ENCODE data around the gene IFNG-AS1.

DNA sequence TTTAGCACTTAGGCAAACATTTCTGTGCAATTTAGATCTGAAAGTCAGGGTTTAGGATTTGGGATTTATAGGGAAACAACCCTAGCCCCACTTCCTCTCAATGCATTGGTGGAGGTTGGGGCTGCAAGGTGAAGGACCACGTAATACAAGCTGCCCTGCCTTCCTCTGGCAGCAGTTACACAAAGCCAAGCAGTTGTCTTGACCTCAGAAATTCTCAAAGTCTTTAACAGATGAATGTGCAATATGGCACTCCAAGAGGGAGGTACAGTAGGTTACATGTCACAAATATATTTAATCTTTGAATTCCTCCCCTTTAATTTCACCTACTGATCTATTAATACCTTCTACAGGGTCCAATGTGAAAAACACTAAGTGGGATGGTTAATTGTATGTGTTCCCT, 23.9 kb downstream of the IFNG-AS1 start:
- TF ChIP-seq, protein P1, sequence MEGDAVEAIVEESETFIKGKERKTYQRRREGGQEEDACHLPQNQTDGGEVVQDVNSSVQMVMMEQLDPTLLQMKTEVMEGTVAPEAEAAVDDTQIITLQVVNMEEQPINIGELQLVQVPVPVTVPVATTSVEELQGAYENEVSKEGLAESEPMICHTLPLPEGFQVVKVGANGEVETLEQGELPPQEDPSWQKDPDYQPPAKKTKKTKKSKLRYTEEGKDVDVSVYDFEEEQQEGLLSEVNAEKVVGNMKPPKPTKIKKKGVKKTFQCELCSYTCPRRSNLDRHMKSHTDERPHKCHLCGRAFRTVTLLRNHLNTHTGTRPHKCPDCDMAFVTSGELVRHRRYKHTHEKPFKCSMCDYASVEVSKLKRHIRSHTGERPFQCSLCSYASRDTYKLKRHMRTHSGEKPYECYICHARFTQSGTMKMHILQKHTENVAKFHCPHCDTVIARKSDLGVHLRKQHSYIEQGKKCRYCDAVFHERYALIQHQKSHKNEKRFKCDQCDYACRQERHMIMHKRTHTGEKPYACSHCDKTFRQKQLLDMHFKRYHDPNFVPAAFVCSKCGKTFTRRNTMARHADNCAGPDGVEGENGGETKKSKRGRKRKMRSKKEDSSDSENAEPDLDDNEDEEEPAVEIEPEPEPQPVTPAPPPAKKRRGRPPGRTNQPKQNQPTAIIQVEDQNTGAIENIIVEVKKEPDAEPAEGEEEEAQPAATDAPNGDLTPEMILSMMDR (IDR thresholded peaks at IDR 0.05; ENCODE audit: poor library complexity) = no peak
- no peak for TF ChIP-seq EZH2 (IDR thresholded peaks at IDR 0.05; ENCODE audit: borderline replicate concordance)
- TF ChIP-seq EZH2phosphoT487 (IDR thresholded peaks at IDR 0.05; ENCODE audit: low read depth, severe bottlenecking, unreplicated experiment) = no peak

Measured in hepatocyte (in vitro differentiated cells).